ENCODE data around the gene ASIC2.

- TF ChIP-seq BHLHE40 (IDR thresholded peaks at IDR 0.05; ENCODE audit: borderline replicate concordance) (no peak), FOXK2 (IDR thresholded peaks at IDR 0.05) (no peak), PKNOX1 (IDR thresholded peaks at IDR 0.05) (no peak), CTBP1 (IDR thresholded peaks at IDR 0.05; ENCODE audit: borderline replicate concordance) (no peak), L3MBTL2 (conservative IDR thresholded peaks at IDR 0.05) (no peak), SP1 (IDR thresholded peaks at IDR 0.05) (no peak), SUZ12 (IDR thresholded peaks at IDR 0.05) (no peak), FOXM1 (IDR thresholded peaks at IDR 0.05; ENCODE audit: borderline replicate concordance) (no peak), ELF4 (IDR thresholded peaks at IDR 0.05) (no peak), HDGF (IDR thresholded peaks at IDR 0.05; ENCODE audit: borderline replicate concordance) (no peak), NFRKB (IDR thresholded peaks at IDR 0.05) (no peak), FOXA1 (IDR thresholded peaks at IDR 0.05) (no peak), ZNF384 (IDR thresholded peaks at IDR 0.05) (no peak), ARNT (IDR thresholded peaks at IDR 0.05) (no peak)
Measured at GRCh38 chr17:33028061-33028460, 265.0 kb downstream of the ASIC2 start.

All from HEK293T (cell line).